ENCODE data around the gene ZNF681. TPM values are rescaled to one million over a fixed set of nuclear protein-coding genes. Genes with fewer than 3 reads are reported as not detected.

Gene ZNF681
- total and polyA plus RNA-seq, 2 of the 4 experiments (the other 2 are of a cell fraction), result 0.15 to 0.54 TPM

DNA sequence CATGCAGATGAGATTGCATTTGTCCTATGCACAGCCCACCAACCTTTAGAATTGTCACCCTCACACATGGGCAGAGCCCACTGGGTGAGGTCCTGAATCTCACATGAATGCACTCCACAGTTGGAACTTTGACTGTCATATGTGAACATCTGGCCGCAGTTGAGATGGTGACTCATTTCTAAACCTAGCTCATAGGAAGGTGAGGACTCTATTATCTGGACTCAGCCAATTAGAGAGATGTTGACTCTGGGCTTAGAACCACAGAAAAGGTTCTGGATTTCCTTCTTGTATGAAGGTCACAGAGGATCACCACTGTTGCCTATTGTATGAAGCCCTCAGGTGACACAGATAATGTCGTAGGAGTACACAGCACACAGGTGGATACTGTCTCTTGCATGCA is 25.6 kb upstream of the ZNF681 start:
- H3K27ac ChIP-seq (ENCODE audit: insufficient read depth, low read length), result no peak overlapping the region
- no peak overlapping the region for H3K4ac ChIP-seq (ENCODE audit: low read depth, low read length)
- no peaks in the 10 kb centered on the region for H3K36me3 ChIP-seq (ENCODE audit: control insufficient read depth, insufficient read depth, low read length)
- dilution Hi-C loops (cut with HindIII; ENCODE audit: low sequenced_read_pairs, unreplicated experiment) (no loop called here), intact Hi-C loops (cut with micrococcal nuclease) (no loop called here), in situ Hi-C loops (cut with MboI; ENCODE audit: low sequenced_read_pairs) (no loop called here)
- WGBS, 2 experiments (ENCODE audit: extremely low coverage in 2 of 2, insufficient read length in 1 of 2), result no CpG with 5 or more reads among the region's 2 CpGs
- no peak overlapping the region for H3K4me3 ChIP-seq (ENCODE audit: insufficient read depth, low read depth, low read length)
- no peak overlapping the region for H2BK15ac ChIP-seq (ENCODE audit: low read depth, low read length)
- no peaks in the 10 kb centered on the region for H3K27me3 ChIP-seq (ENCODE audit: control insufficient read depth, insufficient read depth, low read length)
- DNase-seq, result no peak
- H4K20me1 ChIP-seq (ENCODE audit: insufficient read depth, low read length), result no peaks in the 10 kb centered on the region
- H3K23ac ChIP-seq (ENCODE audit: low read depth, low read length), result no peak overlapping the region
- no peak overlapping the region for H3K18ac ChIP-seq (ENCODE audit: low read depth, low read length)
- no peak overlapping the region for H2BK120ac ChIP-seq (ENCODE audit: low read depth, low read length)
- no peak overlapping the region for H4K91ac ChIP-seq (ENCODE audit: insufficient read depth, low read depth, low read length)
- no peak overlapping the region for H4K5ac ChIP-seq (ENCODE audit: low read depth, low read length)
- POLR2A ChIA-PET (ENCODE audit: unreplicated experiment), result no interaction called here
- no peak overlapping the region for H3K4me2 ChIP-seq (ENCODE audit: low read depth, low read length)
- H2AK9ac ChIP-seq (replicated peaks; ENCODE audit: low read depth, low read length, poor library complexity), result no peak overlapping the region
- H3K9me3 ChIP-seq (ENCODE audit: control insufficient read depth, insufficient read depth, low read length), result peaks cover 4% of the 10 kb centered on the region
- H3K56ac ChIP-seq (ENCODE audit: extremely low read depth, insufficient read depth, low read length), result no peak overlapping the region
- ATAC-seq (ENCODE audit: low read depth), result no peak
- no peak overlapping the region for H3K9ac ChIP-seq (ENCODE audit: low read depth, low read length)
- no peak overlapping the region for H2AFZ ChIP-seq (replicated peaks; ENCODE audit: low read length, poor library complexity)
- H4K8ac ChIP-seq (ENCODE audit: low read depth in 2 of 2, low read length in 2 of 2), result no peak overlapping the region
- no peaks in the 10 kb centered on the region for H3K9me1 ChIP-seq (ENCODE audit: insufficient read depth, low read length)
- H2AK5ac ChIP-seq (ENCODE audit: low read depth, low read length), result no peak overlapping the region
- CTCF ChIA-PET, result no interaction called here
- H2BK20ac ChIP-seq (ENCODE audit: low read depth, low read length), result no peak overlapping the region
- TF ChIP-seq BHLHE40 (IDR thresholded peaks at IDR 0.05; ENCODE audit: low read depth, low read length) (no peak), RCOR1 (IDR thresholded peaks at IDR 0.05; ENCODE audit: insufficient replicate concordance, low read length) (no peak), RFX5 (IDR thresholded peaks at IDR 0.05; ENCODE audit: low read depth, low read length) (no peak), MAFK (IDR thresholded peaks at IDR 0.05; ENCODE audit: low read depth, low read length) (no peak), SMC3 (IDR thresholded peaks at IDR 0.05; ENCODE audit: low read depth, low read length) (no peak), FOS (IDR thresholded peaks at IDR 0.05; ENCODE audit: low read depth, low read length) (no peak)
- TF ChIP-seq, protein P1, sequence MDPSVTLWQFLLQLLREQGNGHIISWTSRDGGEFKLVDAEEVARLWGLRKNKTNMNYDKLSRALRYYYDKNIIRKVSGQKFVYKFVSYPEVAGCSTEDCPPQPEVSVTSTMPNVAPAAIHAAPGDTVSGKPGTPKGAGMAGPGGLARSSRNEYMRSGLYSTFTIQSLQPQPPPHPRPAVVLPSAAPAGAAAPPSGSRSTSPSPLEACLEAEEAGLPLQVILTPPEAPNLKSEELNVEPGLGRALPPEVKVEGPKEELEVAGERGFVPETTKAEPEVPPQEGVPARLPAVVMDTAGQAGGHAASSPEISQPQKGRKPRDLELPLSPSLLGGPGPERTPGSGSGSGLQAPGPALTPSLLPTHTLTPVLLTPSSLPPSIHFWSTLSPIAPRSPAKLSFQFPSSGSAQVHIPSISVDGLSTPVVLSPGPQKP (IDR thresholded peaks at IDR 0.05; ENCODE audit: borderline replicate concordance, low read depth, low read length), result no peak
- TF ChIP-seq, protein P2, sequence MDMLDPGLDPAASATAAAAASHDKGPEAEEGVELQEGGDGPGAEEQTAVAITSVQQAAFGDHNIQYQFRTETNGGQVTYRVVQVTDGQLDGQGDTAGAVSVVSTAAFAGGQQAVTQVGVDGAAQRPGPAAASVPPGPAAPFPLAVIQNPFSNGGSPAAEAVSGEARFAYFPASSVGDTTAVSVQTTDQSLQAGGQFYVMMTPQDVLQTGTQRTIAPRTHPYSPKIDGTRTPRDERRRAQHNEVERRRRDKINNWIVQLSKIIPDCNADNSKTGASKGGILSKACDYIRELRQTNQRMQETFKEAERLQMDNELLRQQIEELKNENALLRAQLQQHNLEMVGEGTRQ (IDR thresholded peaks at IDR 0.05; ENCODE audit: low read depth, low read length), result no peak
- BruUV-seq (replicated peaks), result no TSS peak
- H2BK5ac ChIP-seq (ENCODE audit: low read depth, low read length, poor library complexity, severe bottlenecking), result no peak overlapping the region
- H3K4me1 ChIP-seq (ENCODE audit: control insufficient read depth, insufficient read depth, low read length), result no peaks in the 10 kb centered on the region
- no peaks in the 10 kb centered on the region for H3K79me1 ChIP-seq (ENCODE audit: low read depth in 1 of 2, low read length in 2 of 2)
- no peak overlapping the region for H3K14ac ChIP-seq (replicated peaks; ENCODE audit: low read depth, low read length)

All from IMR-90 (cell line).